Endothelial cell of umbilical vein (primary cell): ENCODE results near the gene MACROD2. TPM values are rescaled to one million over a fixed set of nuclear protein-coding genes. Genes with fewer than 3 reads are reported as not detected.

Experiments
- BruUV-seq: library from RNA; stranded (reverse); fragments of 400-500 nt; replicated peaks from 2 replicates; lab custom pipeline; 2021; lab: Mats Ljungman, UMichigan
- CTCF ChIA-PET: fragments of 300-600, 350-600 bp; sonication (Branson Sonifier 250); formaldehyde crosslinking; loops from one replicate; lab custom pipeline; 2021; ENCODE audit warnings: antibody characterized with exemption, inconsistent platforms; lab: Charles Lee
- POLR2A ChIA-PET: fragments of 300-600, 350-600 bp; sonication (Branson Sonifier 250); formaldehyde crosslinking; loops from one replicate; lab custom pipeline; 2021; ENCODE audit warnings: antibody characterized with exemption, inconsistent platforms; lab: Charles Lee
- DNase-seq: peaks from one replicate; pipeline ENCODE4 v3.0.0-alpha.2; 2011; ENCODE audit warnings: low read depth, low spot score
- FAIRE-seq: peaks from 2 replicates; lab custom pipeline; 2011; peaks lifted over from hg19 to GRCh38; lab: Jason Lieb, UNC
- H2AFZ ChIP-seq: 2 replicates; pipeline ENCODE4 v1.6.0; 2012; ENCODE audit warnings: low read depth, low read length, control low read depth, inconsistent platforms
- H3K27ac ChIP-seq: 2 replicates; pipeline ENCODE4 v1.5.1; 2011; ENCODE audit warnings: low read depth, mild to moderate bottlenecking, control low read depth, low read length, moderate library complexity; ENCODE audit not compliant: insufficient read depth
- H3K27me3 ChIP-seq, 2 experiments: 2 replicates each; pipeline versions ENCODE4 v1.6.0 to v1.6.1; 2011; ENCODE audit warnings: low read length in 2 of 2, mixed read lengths in 1 of 2; ENCODE audit not compliant: control insufficient read depth in 2 of 2, insufficient read depth in 2 of 2
- H3K36me3 ChIP-seq, 2 experiments: 2 replicates in 1 of 2; 3 replicates in 1 of 2; pipeline ENCODE4 v1.5.1; 2011; ENCODE audit warnings: low read length in 2 of 2, mild to moderate bottlenecking in 1 of 2, moderate library complexity in 1 of 2; ENCODE audit not compliant: control insufficient read depth in 2 of 2, insufficient read depth in 2 of 2; ENCODE audit errors: extremely low read depth in 1 of 2
- H3K4me1 ChIP-seq: 3 replicates; pipeline ENCODE4 v1.5.1; 2011; ENCODE audit warnings: mild to moderate bottlenecking, low read length; ENCODE audit not compliant: control insufficient read depth, insufficient read depth; ENCODE audit errors: extremely low read depth
- H3K4me2 ChIP-seq: 2 replicates; pipeline ENCODE4 v1.6.1; 2011; ENCODE audit warnings: low read length, control low read depth, mixed read lengths; ENCODE audit not compliant: insufficient read depth
- H3K4me3 ChIP-seq, 3 experiments: fragments of 200-600 bp in 1 of 3; sonication (generic), shearing (Covaris generic) in 1 of 3; replicated peaks in 1 of 3; 2 replicates each; pipeline ENCODE4 v1.5.1; 2011 to 2016; ENCODE audit warnings: control low read depth in 3 of 3, low read length in 3 of 3, mild to moderate bottlenecking in 2 of 3, inconsistent platforms in 1 of 3, low read depth in 1 of 3, moderate library complexity in 1 of 3; ENCODE audit not compliant: insufficient read depth in 1 of 3
- H3K79me2 ChIP-seq: 2 replicates; pipeline ENCODE4 v1.6.0; 2012; ENCODE audit warnings: low read length, inconsistent platforms; ENCODE audit not compliant: control insufficient read depth, insufficient read depth
- H3K9ac ChIP-seq: replicated peaks from 2 replicates; pipeline ENCODE3; 2011; ENCODE audit warnings: low read length, control low read depth; ENCODE audit not compliant: insufficient read depth; ENCODE audit errors: extremely low read depth
- H3K9me1 ChIP-seq: replicated peaks from 3 replicates; pipeline ENCODE4 v1.6.0; 2011; ENCODE audit warnings: mild to moderate bottlenecking, low read length; ENCODE audit not compliant: control insufficient read depth, insufficient read depth; ENCODE audit errors: extremely low read depth
- H3K9me3 ChIP-seq: replicated peaks from 2 replicates; pipeline ENCODE4 v1.5.1; 2012; ENCODE audit warnings: low read length, inconsistent platforms; ENCODE audit not compliant: control insufficient read depth, insufficient read depth
- H4K20me1 ChIP-seq: replicated peaks from 2 replicates; pipeline ENCODE3; 2011; ENCODE audit warnings: mild to moderate bottlenecking, low read length; ENCODE audit not compliant: control insufficient read depth, insufficient read depth; ENCODE audit errors: extremely low read depth
- EZH2 ChIP-seq: IDR thresholded peaks from 2 replicates; pipeline ENCODE4 v1.6.1; 2012; ENCODE audit warnings: borderline replicate concordance, low read depth, mild to moderate bottlenecking, moderate library complexity, low read length, inconsistent platforms; ENCODE audit not compliant: severe bottlenecking
- FOS ChIP-seq: IDR thresholded peaks from 2 replicates; pipeline ENCODE4 v1.6.1; 2011; ENCODE audit warnings: mild to moderate bottlenecking, low read length, moderate library complexity, borderline replicate concordance; ENCODE audit not compliant: insufficient read depth
- GATA2 ChIP-seq: IDR thresholded peaks from 2 replicates; pipeline ENCODE4 v1.7.0; 2011; ENCODE audit warnings: low read depth, mild to moderate bottlenecking, moderate library complexity, mixed read lengths, low read length; ENCODE audit not compliant: insufficient read length, insufficient read depth
- JUN ChIP-seq: IDR thresholded peaks from 2 replicates; pipeline ENCODE4 v1.6.1; 2011; ENCODE audit warnings: borderline replicate concordance, low read depth; ENCODE audit not compliant: insufficient read length, insufficient read depth
- MYC ChIP-seq: IDR thresholded peaks from one replicate; pipeline ENCODE4 v1.6.1; 2011; ENCODE audit warnings: mild to moderate bottlenecking, low read depth, low read length
- POLR2A ChIP-seq: IDR thresholded peaks from 2 replicates; pipeline ENCODE4 v1.6.1; 2012; ENCODE audit warnings: low read depth, mild to moderate bottlenecking, control low read depth, low read length
- POLR2AphosphoS5 ChIP-seq: IDR thresholded peaks from 2 replicates; pipeline ENCODE4 v1.6.1; 2012; ENCODE audit warnings: low read depth, mild to moderate bottlenecking, control low read depth, low read length, moderate library complexity; ENCODE audit not compliant: insufficient read depth
- dilution Hi-C: fragments of 300-500 bp; cut with MboI; formaldehyde crosslinking; loops from one replicate; pipeline ENCODE4 v1.15.0; 2019; ENCODE audit warnings: low sequenced_read_pairs; ENCODE audit not compliant: extremely low pct_ligation_motif_present
- intact Hi-C: fragments of 100-400 bp; cut with micrococcal nuclease; formaldehyde crosslinking; loops from one replicate; pipeline ENCODE4 v1.10.0; 2022
- polyA plus RNA-seq, 4 experiments: library from polyadenylated mRNA; depleted of rRNA in 3 of 4; stranded (reverse) in 3 of 4; unstranded in 1 of 4; fragments of >200 nt; gene quantifications; 2 replicates each; pipeline versions ENCODE4 v1.2.1 to v1.2.3, GENCODE V29; 2011 to 2012; ENCODE audit warnings: missing spikeins in 1 of 4
- total RNA-seq: library from RNA; stranded (reverse); gene quantifications from 2 replicates; pipeline ENCODE4 v1.2.3, GENCODE V29; 2021
- TF ChIP-seq, protein P1 (sequence below): IDR thresholded peaks from 2 replicates; pipeline ENCODE4 v1.6.1; 2011; ENCODE audit not compliant: insufficient read depth, insufficient read length
- TF ChIP-seq, protein P2 (sequence below), 2 donors: IDR thresholded peaks; 1 replicate in 1 of 2; 2 replicates in 1 of 2; pipeline ENCODE4 v1.5.1; 2011; ENCODE audit warnings: low read length in 2 of 2, mild to moderate bottlenecking in 2 of 2, moderate library complexity in 2 of 2, control low read depth in 1 of 2, inconsistent platforms in 1 of 2, low read depth in 1 of 2; ENCODE audit not compliant: insufficient read depth in 1 of 2; ENCODE audit errors: extremely low read depth in 1 of 2

Gene MACROD2
- total and polyA plus RNA-seq, 2 donors (not counting 3 experiments of a cell fraction or from before 2014, with no cell fraction given) = 0.11 to 0.73 TPM

DNA sequence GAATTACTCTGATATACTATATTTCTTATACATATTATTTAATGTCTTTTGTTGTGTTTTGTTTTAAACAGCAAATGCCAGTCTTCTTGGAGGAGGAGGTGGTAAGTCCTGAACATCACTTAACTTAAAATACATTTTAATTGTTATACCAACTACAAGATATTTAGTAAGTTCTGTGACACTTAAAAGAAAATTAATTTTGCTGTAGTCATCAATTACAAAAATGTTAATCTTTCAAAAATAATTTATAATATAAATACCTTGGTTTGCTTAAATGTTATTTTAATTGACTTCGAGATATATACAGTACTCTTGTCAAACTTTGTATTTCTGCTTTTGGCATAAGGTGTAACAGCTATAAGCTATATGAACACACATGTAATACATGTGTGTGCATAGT, 498.1 kb downstream of the MACROD2 start:
- H3K9me3 ChIP-seq = no peaks in the 10 kb centered on the region
- dilution Hi-C loops = no loop called here

More for the DNA sequence above, 498.1 kb downstream of the MACROD2 start:
- Histone ChIP-seq H3K27ac (no peak overlapping the region), H3K27me3 (no peaks in the 10 kb centered on the region), H3K4me3 (no peak overlapping the region), H3K4me1 (peaks cover 37% of the 10 kb centered on the region), H3K36me3 (no peaks in the 10 kb centered on the region), H3K9me1 (no peaks in the 10 kb centered on the region), H2AFZ (no peak overlapping the region), H4K20me1 (no peaks in the 10 kb centered on the region), H3K9ac (no peak overlapping the region), H3K4me2 (no peak overlapping the region), H3K79me2 (no peaks in the 10 kb centered on the region)
- ChIA-PET POLR2A (no interaction called here), CTCF (no interaction called here)
- DNase-seq (no peak), FAIRE-seq (no peak)
- BruUV-seq = no TSS peak
- intact Hi-C loops = no loop called here
- TF ChIP-seq, protein P1, sequence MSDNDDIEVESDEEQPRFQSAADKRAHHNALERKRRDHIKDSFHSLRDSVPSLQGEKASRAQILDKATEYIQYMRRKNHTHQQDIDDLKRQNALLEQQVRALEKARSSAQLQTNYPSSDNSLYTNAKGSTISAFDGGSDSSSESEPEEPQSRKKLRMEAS = no peak
- TF ChIP-seq, protein P2, sequence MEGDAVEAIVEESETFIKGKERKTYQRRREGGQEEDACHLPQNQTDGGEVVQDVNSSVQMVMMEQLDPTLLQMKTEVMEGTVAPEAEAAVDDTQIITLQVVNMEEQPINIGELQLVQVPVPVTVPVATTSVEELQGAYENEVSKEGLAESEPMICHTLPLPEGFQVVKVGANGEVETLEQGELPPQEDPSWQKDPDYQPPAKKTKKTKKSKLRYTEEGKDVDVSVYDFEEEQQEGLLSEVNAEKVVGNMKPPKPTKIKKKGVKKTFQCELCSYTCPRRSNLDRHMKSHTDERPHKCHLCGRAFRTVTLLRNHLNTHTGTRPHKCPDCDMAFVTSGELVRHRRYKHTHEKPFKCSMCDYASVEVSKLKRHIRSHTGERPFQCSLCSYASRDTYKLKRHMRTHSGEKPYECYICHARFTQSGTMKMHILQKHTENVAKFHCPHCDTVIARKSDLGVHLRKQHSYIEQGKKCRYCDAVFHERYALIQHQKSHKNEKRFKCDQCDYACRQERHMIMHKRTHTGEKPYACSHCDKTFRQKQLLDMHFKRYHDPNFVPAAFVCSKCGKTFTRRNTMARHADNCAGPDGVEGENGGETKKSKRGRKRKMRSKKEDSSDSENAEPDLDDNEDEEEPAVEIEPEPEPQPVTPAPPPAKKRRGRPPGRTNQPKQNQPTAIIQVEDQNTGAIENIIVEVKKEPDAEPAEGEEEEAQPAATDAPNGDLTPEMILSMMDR (IDR thresholded peaks at IDR 0.05; ENCODE audit: extremely low read depth in 1 of 2, insufficient read depth in 1 of 2, low read depth in 1 of 2, low read length in 2 of 2) = no peak
- TF ChIP-seq JUN (no peak), POLR2AphosphoS5 (no peak), FOS (no peak), POLR2A (no peak), MYC (no peak), EZH2 (no peak), GATA2 (no peak)
